Neural cell (in vitro differentiated cells): ENCODE data around the gene NIM1K. TPM values are rescaled to one million over a fixed set of nuclear protein-coding genes. Genes with fewer than 3 reads are reported as not detected.

Experiments used
- H2AFZ ChIP-seq: fragments of 200-600, 300-800 bp; sonication (generic), shearing (Covaris generic); 2 replicates; pipeline ENCODE4 v1.6.0; 2014; ENCODE audit warnings: low read depth, mild to moderate bottlenecking, antibody characterized with exemption, low read length, moderate library complexity
- H3F3A ChIP-seq: fragments of 200-600 bp; shearing (Covaris generic); 2 replicates; pipeline ENCODE4 v1.6.1; 2016; ENCODE audit warnings: mild to moderate bottlenecking, moderate library complexity, mixed read lengths, antibody characterized with exemption, low read length; ENCODE audit not compliant: insufficient read depth, poor library complexity, severe bottlenecking
- H3K27ac ChIP-seq: fragments of 200-600, 300-800 bp; sonication (generic), shearing (Covaris generic); 2 replicates; pipeline ENCODE4 v1.5.1; 2014; ENCODE audit warnings: mild to moderate bottlenecking, low read length, moderate library complexity
- H3K27me3 ChIP-seq: fragments of 300-800, 200-600 bp; sonication (generic), shearing (Covaris generic); 2 replicates; pipeline ENCODE4 v1.6.0; 2014; ENCODE audit warnings: mild to moderate bottlenecking, low read depth, low read length, moderate library complexity; ENCODE audit not compliant: insufficient read depth
- H3K36me3 ChIP-seq: fragments of 300-800, 200-600 bp; sonication (generic), shearing (Covaris generic); 2 replicates; pipeline ENCODE4 v1.5.1; 2014; ENCODE audit warnings: mild to moderate bottlenecking, antibody characterized with exemption, low read length, moderate library complexity; ENCODE audit not compliant: insufficient read depth
- H3K4me2 ChIP-seq: fragments of 300-800, 200-600 bp; sonication (generic), shearing (Covaris generic); 2 replicates; pipeline ENCODE4 v1.6.0; 2014; ENCODE audit warnings: mild to moderate bottlenecking, low read length
- H3K4me3 ChIP-seq: fragments of 300-800, 200-600 bp; sonication (generic), shearing (Covaris generic); 2 replicates; pipeline ENCODE4 v1.5.1; 2014; ENCODE audit warnings: mild to moderate bottlenecking, low read length, moderate library complexity
- H3K79me2 ChIP-seq: fragments of 200-600 bp; shearing (Covaris generic); replicated peaks from 2 replicates; pipeline ENCODE4 v1.6.0; 2014; ENCODE audit warnings: mild to moderate bottlenecking, low read length, moderate library complexity; ENCODE audit not compliant: insufficient read depth
- H3K9ac ChIP-seq: fragments of 300-800, 200-600 bp; sonication (generic), shearing (Covaris generic); 2 replicates; pipeline ENCODE4 v1.6.1; 2016; ENCODE audit warnings: mild to moderate bottlenecking, low read length, mixed read lengths
- H3K9me2 ChIP-seq: fragments of 200-600 bp; shearing (Covaris generic); 2 replicates; pipeline ENCODE4 v1.6.1; 2016; ENCODE audit warnings: mild to moderate bottlenecking, low read length, mixed read lengths; ENCODE audit not compliant: insufficient read depth
- H3K9me3 ChIP-seq: fragments of 200-600, 300-800 bp; sonication (generic), shearing (Covaris generic); 2 replicates; pipeline ENCODE4 v1.6.1; 2016; ENCODE audit warnings: mild to moderate bottlenecking, mixed run types, low read length, moderate library complexity, mixed read lengths
- H4K20me1 ChIP-seq: fragments of 200-600 bp; shearing (Covaris generic); 2 replicates; pipeline ENCODE4 v1.6.1; 2016; ENCODE audit warnings: mild to moderate bottlenecking, mixed run types; ENCODE audit not compliant: insufficient read depth
- EP300 ChIP-seq: fragments of 450-650 bp; conservative IDR thresholded peaks from 2 replicates; pipeline ENCODE4 v1.6.1; 2014; ENCODE audit warnings: antibody characterized with exemption, mild to moderate bottlenecking, moderate library complexity; ENCODE audit not compliant: poor library complexity, severe bottlenecking
- EZH2 ChIP-seq: fragments of 200-600, 300-800 bp; shearing (Covaris generic), sonication (generic); IDR thresholded peaks from 2 replicates; pipeline ENCODE4 v1.6.1; 2014; ENCODE audit warnings: antibody characterized with exemption, low read length, borderline replicate concordance, mild to moderate bottlenecking; ENCODE audit not compliant: insufficient read depth, poor library complexity, severe bottlenecking
- MXI1 ChIP-seq: fragments of 450-650 bp; conservative IDR thresholded peaks from 2 replicates; pipeline ENCODE4 v1.6.1; 2014; ENCODE audit warnings: antibody characterized with exemption, mild to moderate bottlenecking; ENCODE audit not compliant: poor library complexity, severe bottlenecking
- POLR2AphosphoS5 ChIP-seq: IDR thresholded peaks from 2 replicates; pipeline ENCODE4 v1.6.1; 2012
- RAD21 ChIP-seq: fragments of 450-650 bp; conservative IDR thresholded peaks from 2 replicates; pipeline ENCODE4 v1.6.1; 2014; ENCODE audit warnings: antibody characterized with exemption, mild to moderate bottlenecking, moderate library complexity
- SMC3 ChIP-seq: fragments of 450-650 bp; conservative IDR thresholded peaks from 2 replicates; pipeline ENCODE4 v1.6.1; 2014; ENCODE audit warnings: antibody characterized with exemption, mild to moderate bottlenecking, moderate library complexity; ENCODE audit not compliant: poor library complexity
- TAF1 ChIP-seq: IDR thresholded peaks from 2 replicates; pipeline ENCODE4 v1.6.1; 2012; ENCODE audit warnings: low read depth
- polyA plus RNA-seq: library from polyadenylated mRNA; depleted of rRNA; stranded (reverse); fragments of >200 nt; gene quantifications from 2 replicates; pipeline ENCODE4 v1.2.3, GENCODE V29; 2014
- TF ChIP-seq, protein P1 (sequence below): fragments of 450-650 bp; IDR thresholded peaks from 2 replicates; pipeline ENCODE4 v1.5.1; 2014; ENCODE audit warnings: antibody characterized with exemption, mild to moderate bottlenecking, moderate library complexity; ENCODE audit not compliant: poor library complexity, severe bottlenecking
- TF ChIP-seq, protein P2 (sequence below): IDR thresholded peaks from 2 replicates; pipeline ENCODE4 v1.6.1; 2012; ENCODE audit warnings: borderline replicate concordance

The NIM1K gene
- polyA plus RNA-seq, 1 donor from 2014 or later, result 4.4 TPM

- H3K9ac ChIP-seq, result no peak overlapping the region
- TF ChIP-seq EZH2, result no peak
- TF ChIP-seq, protein P1, sequence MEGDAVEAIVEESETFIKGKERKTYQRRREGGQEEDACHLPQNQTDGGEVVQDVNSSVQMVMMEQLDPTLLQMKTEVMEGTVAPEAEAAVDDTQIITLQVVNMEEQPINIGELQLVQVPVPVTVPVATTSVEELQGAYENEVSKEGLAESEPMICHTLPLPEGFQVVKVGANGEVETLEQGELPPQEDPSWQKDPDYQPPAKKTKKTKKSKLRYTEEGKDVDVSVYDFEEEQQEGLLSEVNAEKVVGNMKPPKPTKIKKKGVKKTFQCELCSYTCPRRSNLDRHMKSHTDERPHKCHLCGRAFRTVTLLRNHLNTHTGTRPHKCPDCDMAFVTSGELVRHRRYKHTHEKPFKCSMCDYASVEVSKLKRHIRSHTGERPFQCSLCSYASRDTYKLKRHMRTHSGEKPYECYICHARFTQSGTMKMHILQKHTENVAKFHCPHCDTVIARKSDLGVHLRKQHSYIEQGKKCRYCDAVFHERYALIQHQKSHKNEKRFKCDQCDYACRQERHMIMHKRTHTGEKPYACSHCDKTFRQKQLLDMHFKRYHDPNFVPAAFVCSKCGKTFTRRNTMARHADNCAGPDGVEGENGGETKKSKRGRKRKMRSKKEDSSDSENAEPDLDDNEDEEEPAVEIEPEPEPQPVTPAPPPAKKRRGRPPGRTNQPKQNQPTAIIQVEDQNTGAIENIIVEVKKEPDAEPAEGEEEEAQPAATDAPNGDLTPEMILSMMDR, result no peak
- no peak for TF ChIP-seq RAD21
- no peaks in the 10 kb centered on the region for H3K27me3 ChIP-seq
- no peak overlapping the region for H3K4me2 ChIP-seq
- peaks cover 7% of the 10 kb centered on the region for H3K36me3 ChIP-seq
- H3K27ac ChIP-seq, result no peak overlapping the region
- H3K79me2 ChIP-seq, result no peaks in the 10 kb centered on the region
- no peaks in the 10 kb centered on the region for H3K9me2 ChIP-seq
- no peak overlapping the region for H3K4me3 ChIP-seq
- H3F3A ChIP-seq, result no peaks in the 10 kb centered on the region
- no peaks in the 10 kb centered on the region for H3K9me3 ChIP-seq
- H2AFZ ChIP-seq, result no peak overlapping the region
- no peaks in the 10 kb centered on the region for H4K20me1 ChIP-seq
These were observed 90.0 kb downstream of the NIM1K start for GRCh38 chr5:43281840-43282658.

DNA sequence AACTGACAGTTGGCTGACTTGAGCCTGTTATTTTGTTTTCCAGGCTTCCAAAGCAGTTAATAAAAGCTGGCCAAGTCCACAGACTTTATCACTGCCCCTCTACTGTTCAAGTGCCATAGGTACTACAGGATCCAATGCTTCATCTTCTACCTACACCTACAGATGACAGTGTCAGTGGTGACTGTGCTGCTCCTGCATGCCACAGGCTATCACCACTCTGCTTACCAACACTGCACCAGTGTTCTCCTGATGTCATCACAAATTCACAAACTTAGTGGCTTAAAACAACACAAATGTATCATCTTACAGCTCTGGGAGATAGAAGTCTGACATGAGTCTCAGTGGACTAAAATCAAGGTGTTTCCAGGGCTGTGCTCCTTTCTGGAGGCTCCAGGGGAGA lies 94.6 kb downstream of the NIM1K start:
- no peak overlapping the region for H3K4me3 ChIP-seq
- H4K20me1 ChIP-seq, result no peaks in the 10 kb centered on the region
- TF ChIP-seq MXI1, result no peak
- TF ChIP-seq EZH2, result no peak
- TF ChIP-seq SMC3, result no peak
- TF ChIP-seq, protein P2, sequence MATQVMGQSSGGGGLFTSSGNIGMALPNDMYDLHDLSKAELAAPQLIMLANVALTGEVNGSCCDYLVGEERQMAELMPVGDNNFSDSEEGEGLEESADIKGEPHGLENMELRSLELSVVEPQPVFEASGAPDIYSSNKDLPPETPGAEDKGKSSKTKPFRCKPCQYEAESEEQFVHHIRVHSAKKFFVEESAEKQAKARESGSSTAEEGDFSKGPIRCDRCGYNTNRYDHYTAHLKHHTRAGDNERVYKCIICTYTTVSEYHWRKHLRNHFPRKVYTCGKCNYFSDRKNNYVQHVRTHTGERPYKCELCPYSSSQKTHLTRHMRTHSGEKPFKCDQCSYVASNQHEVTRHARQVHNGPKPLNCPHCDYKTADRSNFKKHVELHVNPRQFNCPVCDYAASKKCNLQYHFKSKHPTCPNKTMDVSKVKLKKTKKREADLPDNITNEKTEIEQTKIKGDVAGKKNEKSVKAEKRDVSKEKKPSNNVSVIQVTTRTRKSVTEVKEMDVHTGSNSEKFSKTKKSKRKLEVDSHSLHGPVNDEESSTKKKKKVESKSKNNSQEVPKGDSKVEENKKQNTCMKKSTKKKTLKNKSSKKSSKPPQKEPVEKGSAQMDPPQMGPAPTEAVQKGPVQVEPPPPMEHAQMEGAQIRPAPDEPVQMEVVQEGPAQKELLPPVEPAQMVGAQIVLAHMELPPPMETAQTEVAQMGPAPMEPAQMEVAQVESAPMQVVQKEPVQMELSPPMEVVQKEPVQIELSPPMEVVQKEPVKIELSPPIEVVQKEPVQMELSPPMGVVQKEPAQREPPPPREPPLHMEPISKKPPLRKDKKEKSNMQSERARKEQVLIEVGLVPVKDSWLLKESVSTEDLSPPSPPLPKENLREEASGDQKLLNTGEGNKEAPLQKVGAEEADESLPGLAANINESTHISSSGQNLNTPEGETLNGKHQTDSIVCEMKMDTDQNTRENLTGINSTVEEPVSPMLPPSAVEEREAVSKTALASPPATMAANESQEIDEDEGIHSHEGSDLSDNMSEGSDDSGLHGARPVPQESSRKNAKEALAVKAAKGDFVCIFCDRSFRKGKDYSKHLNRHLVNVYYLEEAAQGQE, result no peak
- no peak for TF ChIP-seq TAF1
- no peak for TF ChIP-seq POLR2AphosphoS5
- TF ChIP-seq EP300, result no peak
- TF ChIP-seq, protein P1, result no peak
- TF ChIP-seq RAD21, result no peak
- H3K9me2 ChIP-seq, result no peaks in the 10 kb centered on the region
- H3K4me2 ChIP-seq, result no peak overlapping the region
- no peak overlapping the region for H3K9ac ChIP-seq
- no peak overlapping the region for H3K27ac ChIP-seq
- no peak overlapping the region for H2AFZ ChIP-seq
- H3F3A ChIP-seq, result no peaks in the 10 kb centered on the region
- peaks cover 23% of the 10 kb centered on the region for H3K36me3 ChIP-seq
- peaks cover 14% of the 10 kb centered on the region for H3K79me2 ChIP-seq
- H3K9me3 ChIP-seq, result no peaks in the 10 kb centered on the region
- H3K27me3 ChIP-seq, result no peaks in the 10 kb centered on the region
